Left forelimb (tissue), 1 donor: ENCODE data around the gene RFPL4A.
"Not testable (repeated sequence)": the region's sequence is repeated elsewhere in the genome, so short reads cannot be mapped to it uniquely, and the experiment has no call there.

ENCODE experiments used
- DNase-seq: peaks from one replicate; pipeline ENCODE4 v3.0.0-alpha.2; 2018; ENCODE audit warnings: low spot score

The RFPL4A gene

GRCh38 chr19:55758797-55759196 is at the start of gene RFPL4A:
RFPL4A (plus strand) TSS chr19:55759097; CDS start chr19:55761801, 2,704 bp downstream.
- not testable (repeated sequence) for DNase-seq

DNA sequence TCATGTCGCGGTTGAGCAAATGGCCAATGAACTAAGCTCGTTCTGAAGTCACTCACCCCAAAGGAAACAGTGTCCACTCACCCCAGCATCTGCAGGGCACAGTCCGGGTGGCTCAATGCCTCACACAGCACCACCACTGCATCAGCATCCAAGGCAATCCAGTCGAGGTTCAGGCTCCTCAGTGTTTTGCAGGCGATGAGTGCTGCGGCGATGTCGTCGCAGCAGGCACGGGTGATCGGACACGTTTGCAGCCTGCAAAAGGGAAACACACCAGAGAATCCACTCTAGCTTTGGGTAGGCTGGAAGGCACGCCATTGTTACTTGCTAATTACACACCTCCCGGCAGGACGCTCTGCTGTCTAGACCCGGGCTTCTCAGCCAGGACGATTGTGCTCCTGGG is 47.2 kb upstream of the RFPL4A start:
- no peak for DNase-seq

GRCh38 chr19:55712804-55713631 is 45.9 kb upstream of the RFPL4A start:
- DNase-seq, result no peak

DNA sequence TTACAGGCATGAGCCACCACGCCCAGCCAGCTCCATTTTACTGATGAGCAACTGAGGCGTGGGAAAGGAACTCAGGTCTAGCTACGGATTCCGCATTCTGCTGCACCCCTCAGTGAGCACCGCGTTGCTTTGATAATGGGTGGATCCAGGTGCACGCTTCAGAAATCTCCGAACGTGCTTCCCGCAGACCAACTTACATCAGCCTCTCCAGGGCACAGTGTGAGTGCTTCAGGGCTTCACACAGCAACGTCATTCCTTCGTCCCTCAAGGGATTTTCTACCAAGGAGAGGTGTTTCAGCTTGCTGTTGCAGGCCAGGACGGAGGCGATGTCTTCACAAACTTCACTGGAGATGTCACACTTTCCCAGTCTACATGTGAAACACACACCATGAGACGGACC is 42.4 kb upstream of the RFPL4A start:
- no peak for DNase-seq

GRCh38 chr19:55717251-55717650 is 41.6 kb upstream of the RFPL4A start:
- no peak for DNase-seq

DNA sequence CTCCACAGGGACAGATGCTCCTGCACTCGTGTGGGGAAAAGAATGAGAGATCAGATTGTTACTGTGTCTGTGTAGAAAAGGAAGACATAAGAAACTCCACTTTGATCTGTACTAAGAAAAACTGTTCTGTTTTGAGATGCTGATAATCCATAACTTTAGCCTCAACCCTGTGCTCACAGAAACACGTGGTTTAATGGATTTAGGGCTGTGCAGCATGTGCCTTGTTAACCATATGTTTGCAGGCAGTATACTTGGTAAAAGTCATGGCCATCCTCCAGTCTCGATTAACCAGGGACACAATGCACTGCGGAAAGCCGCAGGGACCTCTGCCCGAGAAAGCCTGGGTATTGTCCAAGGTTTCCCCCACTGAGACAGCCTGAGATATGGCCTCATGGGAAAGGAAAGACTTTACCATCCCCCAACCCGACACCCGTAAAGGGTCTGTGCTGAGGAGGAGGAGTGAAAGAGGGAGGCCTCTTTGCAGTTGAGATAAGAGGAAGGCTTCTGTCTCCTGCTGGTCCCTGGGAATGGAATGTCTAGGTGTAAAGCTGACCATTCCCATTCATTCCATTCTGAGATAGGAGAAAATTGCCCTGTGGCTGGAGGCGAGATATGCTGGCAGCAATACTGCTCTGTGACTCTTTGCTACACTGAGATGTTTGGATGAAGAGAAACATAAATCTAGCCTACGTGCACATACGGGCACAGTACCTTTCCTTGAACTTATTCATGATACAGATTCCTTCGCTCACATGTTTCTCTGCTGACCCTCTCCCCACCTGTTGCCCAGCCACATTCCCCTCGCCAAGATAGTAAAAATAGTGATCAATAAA is 40.8 kb upstream of the RFPL4A start:
- not testable (repeated sequence) for DNase-seq

DNA sequence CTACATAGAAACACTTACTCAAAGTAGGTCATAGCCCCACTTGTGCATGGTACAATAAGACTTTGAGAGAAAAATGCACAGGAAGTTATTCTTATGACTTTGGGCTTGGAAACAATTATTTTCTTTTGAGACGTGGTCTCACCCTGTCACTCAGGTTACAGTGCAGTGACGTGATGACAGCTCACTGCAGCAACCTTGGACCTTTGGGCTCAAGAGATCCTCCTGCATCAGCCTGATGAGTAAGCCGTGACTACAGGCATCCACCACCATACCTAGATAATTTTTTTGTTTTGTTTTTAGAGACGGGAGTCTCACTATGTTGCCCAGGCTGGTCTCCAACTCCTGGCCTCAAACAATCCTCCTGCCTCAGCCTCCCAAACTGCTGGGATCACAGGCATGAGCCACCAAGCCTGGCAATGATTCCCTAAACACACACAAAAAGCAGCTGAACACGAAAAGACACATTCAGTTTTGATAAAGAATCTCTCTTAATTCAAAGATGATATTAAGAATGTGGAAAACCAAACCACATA is 38.6 kb upstream of the RFPL4A start:
- DNase-seq, result no peak

DNA sequence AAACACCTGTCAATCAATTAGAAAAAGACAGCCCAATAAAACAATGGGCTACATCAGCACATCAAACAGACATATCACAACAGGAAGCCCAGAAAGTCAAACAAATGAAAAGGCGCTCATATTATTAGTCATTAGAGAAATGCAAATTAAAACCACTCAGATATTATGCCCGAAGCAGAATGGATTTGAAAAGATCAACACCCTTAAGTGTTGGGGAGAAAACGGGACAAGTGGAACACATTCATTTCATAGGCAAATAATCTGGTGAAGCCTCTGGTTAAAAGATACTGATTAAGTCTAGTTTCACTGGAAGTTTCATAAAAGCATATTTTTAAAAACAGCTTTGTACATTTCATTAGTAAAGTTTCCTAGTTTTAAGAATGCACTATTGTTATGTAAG is 38.1 kb upstream of the RFPL4A start:
- no peak for DNase-seq

DNA sequence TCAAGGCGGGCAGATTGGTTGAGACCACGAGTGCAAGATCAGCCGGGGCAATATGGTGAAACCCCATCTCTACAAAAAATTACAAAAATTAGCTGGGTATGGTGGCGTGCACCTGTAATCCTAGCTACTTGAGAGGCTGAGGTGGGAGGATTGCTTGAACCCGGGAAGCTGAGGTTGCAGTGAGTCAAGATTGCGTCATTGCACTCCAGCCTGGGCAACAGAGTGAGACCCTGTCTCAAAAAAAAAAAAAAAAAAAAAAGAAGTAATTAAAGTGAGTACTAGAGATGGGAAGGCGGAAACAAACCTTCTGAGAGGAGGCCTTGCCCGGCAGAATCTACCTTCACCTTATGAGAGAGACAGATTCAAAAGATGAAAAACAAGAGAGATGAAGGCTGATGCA is 35.4 kb upstream of the RFPL4A start:
- DNase-seq, result no peak

DNA sequence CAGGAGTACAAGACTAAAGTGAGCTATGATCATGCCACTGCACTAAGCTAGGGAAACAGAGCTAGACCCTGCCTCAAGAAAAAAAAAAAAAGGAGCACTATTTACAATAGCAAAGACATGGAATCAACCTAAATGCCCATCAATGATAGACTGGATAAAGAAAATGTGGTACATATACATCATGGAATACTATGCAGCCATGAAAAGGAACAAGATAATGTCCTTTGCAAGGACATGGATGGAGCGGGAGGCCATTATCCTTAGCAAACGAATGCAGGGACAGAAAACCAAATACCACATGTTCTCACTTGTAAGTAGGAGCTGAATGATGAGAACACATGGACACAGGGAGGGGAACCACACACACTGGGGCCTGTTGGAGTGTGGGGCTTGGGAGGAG is 28.5 kb upstream of the RFPL4A start:
- DNase-seq, result not testable (repeated sequence)

- DNase-seq, result no peak
These were observed 20.6 kb upstream of the RFPL4A start, which contains the start of gene NLRP9 for GRCh38 chr19:55738302-55738701. NLRP9 (minus strand) TSS chr19:55738402; CDS start chr19:55738374, 28 bp downstream.

DNA sequence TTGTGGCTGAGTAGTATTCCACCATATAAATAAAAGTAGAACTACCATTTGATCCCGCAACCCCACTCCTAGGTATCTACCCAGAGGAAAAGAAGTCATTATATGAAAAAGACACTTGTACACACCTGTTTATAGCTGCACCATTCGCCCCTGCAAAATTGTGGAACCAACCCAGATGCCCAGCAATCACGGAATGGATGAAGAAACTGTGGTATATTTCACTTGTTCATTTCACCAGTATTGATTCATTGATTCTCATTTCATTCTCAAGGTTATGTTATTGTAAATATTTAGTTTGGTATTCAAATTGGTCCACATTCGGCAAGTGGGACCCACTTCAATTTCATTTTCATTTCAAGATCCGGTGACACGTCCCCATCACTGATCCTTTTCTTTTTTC is 8.2 kb upstream of the RFPL4A start:
- no peak for DNase-seq

GRCh38 chr19:55753401-55753800 is 5.5 kb upstream of the RFPL4A start:
- DNase-seq, result no peak

- not testable (repeated sequence) for DNase-seq
These were observed 2.1 kb upstream of the RFPL4A start for GRCh38 chr19:55756808-55757207.

DNA sequence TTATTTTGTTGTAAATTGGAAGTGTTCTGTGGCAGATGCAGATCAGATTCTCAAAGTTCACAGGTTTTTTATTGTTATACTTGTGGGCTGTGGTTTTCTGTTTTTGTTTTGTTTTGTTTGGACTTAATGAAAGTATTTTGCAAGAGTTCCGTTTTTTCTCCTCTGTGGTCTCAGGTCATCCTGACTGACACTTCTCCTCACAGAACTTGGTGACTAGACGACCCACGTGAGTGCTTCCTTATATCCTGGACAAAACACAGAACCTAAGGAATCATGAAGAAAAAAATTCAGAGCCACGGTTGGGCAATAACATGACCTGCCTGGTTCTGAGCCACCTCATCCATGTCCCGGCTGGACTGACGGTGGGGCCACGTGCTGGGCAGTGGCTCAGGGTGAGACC is 7.6 kb downstream of the RFPL4A start:
- DNase-seq, result no peak

DNA sequence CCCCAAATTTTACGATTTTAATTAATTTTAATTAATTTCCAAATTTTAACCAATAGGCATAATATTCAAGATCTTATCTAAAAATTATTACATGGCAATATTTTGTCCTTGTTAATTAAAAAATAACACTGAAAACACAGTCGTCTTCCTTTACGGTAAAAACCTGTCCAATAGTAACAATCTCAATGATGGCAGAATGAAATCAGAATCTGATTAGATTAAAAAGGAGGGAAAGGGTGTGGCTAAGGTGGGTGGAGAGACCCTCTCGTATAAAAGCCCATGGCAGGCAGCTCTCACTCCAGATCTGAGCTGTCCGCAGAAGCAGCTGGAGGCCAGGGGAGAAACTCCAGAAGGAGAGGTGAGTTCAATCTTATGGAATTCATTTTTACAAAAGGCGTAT is 9.9 kb downstream of the RFPL4A start, which contains the start of gene RFPL4AL1:
RFPL4AL1 (plus strand) TSS at position 301 of the 400 bp plus-strand sequence. CDS start 2,687 bp downstream, outside the sequence.
- DNase-seq, result not testable (repeated sequence)

DNA sequence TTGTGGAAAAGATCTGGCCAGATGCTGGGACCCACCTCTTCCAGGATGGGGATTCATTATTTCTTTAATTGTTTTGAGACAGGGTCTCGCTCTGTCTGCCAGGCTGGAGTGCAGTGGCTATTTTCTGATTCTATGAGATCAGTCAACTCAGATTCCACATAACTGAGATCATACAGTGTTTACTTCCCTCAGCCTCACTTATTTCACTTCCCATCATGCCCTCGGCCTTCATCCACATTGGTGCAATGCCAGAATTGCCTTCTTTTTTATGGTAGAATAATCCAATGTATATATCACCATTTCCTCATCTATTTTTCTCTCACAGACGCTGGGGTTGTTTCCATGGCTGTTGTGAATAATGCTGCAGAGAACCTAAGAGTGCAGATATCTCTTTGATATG is 10.7 kb downstream of the RFPL4A start:
- DNase-seq, result not testable (repeated sequence)

DNA sequence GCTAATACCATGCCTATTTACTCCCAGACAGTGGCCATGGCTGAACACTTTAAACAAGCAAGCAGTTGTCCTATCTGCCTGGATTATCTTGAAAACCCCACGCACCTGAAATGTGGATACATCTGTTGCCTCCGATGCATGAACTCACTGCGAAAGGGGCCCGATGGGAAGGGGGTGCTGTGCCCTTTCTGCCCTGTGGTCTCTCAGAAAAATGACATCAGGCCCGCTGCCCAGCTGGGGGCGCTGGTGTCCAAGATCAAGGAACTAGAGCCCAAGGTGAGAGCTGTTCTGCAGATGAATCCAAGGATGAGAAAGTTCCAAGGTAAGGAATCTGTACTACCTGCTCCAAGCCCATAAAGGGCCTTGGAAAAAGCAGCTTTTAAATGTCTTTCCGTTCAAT is 18.6 kb downstream of the RFPL4A start:
- no peak for DNase-seq

- DNase-seq, result no peak
These were observed 19.4 kb downstream of the RFPL4A start for GRCh38 chr19:55778331-55778730.

DNA sequence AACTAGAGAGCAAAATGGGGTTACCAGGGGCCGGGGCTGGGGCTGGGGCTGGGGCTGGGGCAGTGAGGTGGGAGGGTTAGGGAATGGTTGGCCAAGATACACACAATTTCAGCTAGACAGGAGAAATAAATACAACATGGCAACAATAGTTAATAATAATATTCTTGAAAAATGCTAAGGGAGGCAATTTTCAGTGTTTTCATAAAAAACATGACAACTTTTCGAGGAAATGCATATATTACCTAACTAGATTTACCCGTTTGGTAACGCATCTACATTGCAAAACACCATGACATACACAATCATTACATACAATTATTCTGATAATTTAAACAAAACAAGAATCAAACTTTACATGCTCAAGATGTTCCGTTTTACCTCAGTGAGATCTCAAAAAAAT is 22.2 kb downstream of the RFPL4A start:
- no peak for DNase-seq

GRCh38 chr19:55795021-55795420 is 36.1 kb downstream of the RFPL4A start:
- no peak for DNase-seq

DNA sequence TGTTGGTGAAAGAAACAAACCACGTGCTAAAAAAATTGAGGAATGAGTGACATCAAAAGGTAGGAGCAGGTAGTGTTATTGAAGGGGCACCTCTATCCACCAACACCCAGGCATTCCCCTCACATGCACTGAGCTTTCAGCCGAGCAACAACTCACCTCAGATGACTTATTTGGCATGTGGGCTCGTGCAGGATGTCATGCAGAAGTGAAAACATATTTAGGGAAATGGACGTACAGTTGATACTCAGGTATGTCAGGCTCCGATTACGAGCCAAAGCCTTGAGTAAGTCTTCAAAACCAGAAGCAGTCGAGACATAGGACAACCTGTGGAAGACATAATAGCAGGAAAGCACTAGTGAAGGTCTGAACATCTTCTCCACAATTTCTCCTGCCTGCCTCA is 42.5 kb downstream of the RFPL4A start:
- no peak for DNase-seq

- no peak for DNase-seq
These were observed 43.4 kb downstream of the RFPL4A start for GRCh38 chr19:55802281-55802680.
